Glutamatergic neuron (in vitro differentiated cells): Measurements from ENCODE around the gene PCDHGA1. TPM values are rescaled to one million over a fixed set of nuclear protein-coding genes. Genes with fewer than 3 reads are reported as not detected.

ENCODE experiments used
- DNase-seq: peaks from one replicate; pipeline ENCODE4 v3.0.0; 2022
- H3K27ac Mint-ChIP-seq: one replicate; pipeline ENCODE4 v1.8.0; 2020; ENCODE audit warnings: mild to moderate bottlenecking, mixed read lengths, inconsistent platforms; ENCODE audit not compliant: unreplicated experiment
- H3K27me3 Mint-ChIP-seq: one replicate; pipeline ENCODE4 v1.8.0; 2020; ENCODE audit warnings: mild to moderate bottlenecking, moderate library complexity, mixed read lengths, inconsistent platforms; ENCODE audit not compliant: unreplicated experiment
- H3K36me3 Mint-ChIP-seq: one replicate; pipeline ENCODE4 v1.8.0; 2020; ENCODE audit warnings: mild to moderate bottlenecking, mixed read lengths, inconsistent platforms; ENCODE audit not compliant: unreplicated experiment
- H3K4me1 Mint-ChIP-seq: one replicate; pipeline ENCODE4 v1.8.0; 2020; ENCODE audit warnings: mild to moderate bottlenecking, low read depth, mixed read lengths, inconsistent platforms; ENCODE audit not compliant: unreplicated experiment
- H3K4me3 Mint-ChIP-seq: one replicate; pipeline ENCODE4 v1.8.0; 2020; ENCODE audit warnings: mild to moderate bottlenecking, mixed read lengths, inconsistent platforms; ENCODE audit not compliant: unreplicated experiment
- H3K9me3 Mint-ChIP-seq: one replicate; pipeline ENCODE4 v1.8.0; 2020; ENCODE audit warnings: mild to moderate bottlenecking, moderate library complexity, mixed read lengths, inconsistent platforms; ENCODE audit not compliant: unreplicated experiment
- CTCF ChIP-seq: fragments of 200-600 bp; sonication (generic); IDR thresholded peaks from one replicate; pipeline ENCODE4 v1.5.0; 2021; ENCODE audit not compliant: partially characterized antibody, unreplicated experiment
- total RNA-seq: library from RNA; stranded (reverse); fragmentation: NEBNext Ultra II Directional; extraction: Animal tissue kit (Norgen Biotek cat#: 25700); gene quantifications from one replicate; pipeline ENCODE4 v1.2.1, GENCODE V29; 2021; ENCODE audit not compliant: unreplicated experiment

Gene PCDHGA1
- total RNA-seq, 1 donor from 2014 or later: 4.6 TPM

GRCh38 chr5:141493500-141494422, 163.4 kb downstream of the PCDHGA1 start:
- Mint-ChIP-seq H3K27me3 (peaks cover 18% of the 10 kb centered on the region), H3K27ac (peak overlapping the region; percentile 69), H3K4me1 (peaks cover 36% of the 10 kb centered on the region)

GRCh38 chr5:141494761-141495452, 164.6 kb downstream of the PCDHGA1 start:
- no peak for TF ChIP-seq CTCF
- Mint-ChIP-seq H3K27me3 (peaks cover 15% of the 10 kb centered on the region), H3K36me3 (no peaks in the 10 kb centered on the region), H3K9me3 (peaks cover 6% of the 10 kb centered on the region), H3K4me1 (peaks cover 36% of the 10 kb centered on the region), H3K27ac (peak overlapping the region; percentile 87), H3K4me3 (peak overlapping the region; percentile 58)
- no peak for DNase-seq

More at GRCh38 chr5:141493500-141494422, 163.4 kb downstream of the PCDHGA1 start:
- no peak for TF ChIP-seq CTCF
- no peak for DNase-seq
- Mint-ChIP-seq H3K9me3 (peaks cover 6% of the 10 kb centered on the region), H3K36me3 (no peaks in the 10 kb centered on the region), H3K4me3 (no peak overlapping the region)

- H3K36me3 Mint-ChIP-seq: no peaks in the 10 kb centered on the region
- H3K27ac Mint-ChIP-seq: peak overlapping the region; percentile 87
- DNase-seq: no peak
- H3K9me3 Mint-ChIP-seq: peaks cover 6% of the 10 kb centered on the region
- TF ChIP-seq CTCF: no peak
- H3K4me1 Mint-ChIP-seq: peaks cover 36% of the 10 kb centered on the region
- H3K27me3 Mint-ChIP-seq: peaks cover 13% of the 10 kb centered on the region
- peak overlapping the region; percentile 49 for H3K4me3 Mint-ChIP-seq
These were observed 165.1 kb downstream of the PCDHGA1 start for GRCh38 chr5:141495453-141495811.

GRCh38 chr5:141496038-141496437, 165.7 kb downstream of the PCDHGA1 start:
- peak overlapping the region; percentile 49 for H3K4me3 Mint-ChIP-seq
- no peaks in the 10 kb centered on the region for H3K36me3 Mint-ChIP-seq
- peaks cover 6% of the 10 kb centered on the region for H3K9me3 Mint-ChIP-seq
- H3K4me1 Mint-ChIP-seq: peaks cover 32% of the 10 kb centered on the region
- no peak for TF ChIP-seq CTCF
- H3K27ac Mint-ChIP-seq: peak overlapping the region; percentile 87
- no peak for DNase-seq
- peaks cover 7% of the 10 kb centered on the region for H3K27me3 Mint-ChIP-seq
